Large intestine (tissue), 3 donors: ENCODE data around the gene MYH7. TPM values are rescaled to one million over a fixed set of nuclear protein-coding genes. Genes with fewer than 3 reads are reported as not detected.

ENCODE experiments used
- DNase-seq, 2 donors: peaks; one replicate each; pipeline versions ENCODE4 v3.0.0 to v3.0.0-alpha.2; 2013
- H3K27ac ChIP-seq: one replicate; pipeline ENCODE4 v1.5.1; 2013; ENCODE audit warnings: low read length
- H3K27me3 ChIP-seq: 2 replicates; pipeline ENCODE4 v1.6.1; 2013; ENCODE audit warnings: low read length; ENCODE audit not compliant: control insufficient read depth, insufficient read depth
- H3K36me3 ChIP-seq: 2 replicates; pipeline ENCODE4 v1.6.1; 2013; ENCODE audit warnings: low read length; ENCODE audit not compliant: control insufficient read depth, insufficient read depth
- H3K4me1 ChIP-seq: one replicate; pipeline ENCODE4 v1.6.1; 2013; ENCODE audit warnings: low read length; ENCODE audit not compliant: control insufficient read depth, insufficient read depth
- H3K4me3 ChIP-seq: one replicate; pipeline ENCODE4 v1.5.1; 2013; ENCODE audit warnings: low read length
- H3K9me3 ChIP-seq: one replicate; pipeline ENCODE4 v1.6.1; 2013; ENCODE audit warnings: mild to moderate bottlenecking, low read depth, low read length, moderate library complexity; ENCODE audit not compliant: control insufficient read depth
- WGBS: methylation state at CpG from one replicate; pipeline ENCODE4 v1.1.5; 2013; ENCODE audit warnings: low lambda C conversion rate; ENCODE audit not compliant: insufficient coverage; 5-methylcytosine and 5-hydroxymethylcytosine counted together
- polyA plus RNA-seq: library from polyadenylated mRNA; unstranded; fragments of 120-200 nt; gene quantifications from one replicate; pipeline ENCODE4 v1.2.1, GENCODE V29; 2013

Gene MYH7
- polyA plus RNA-seq, 1 donor: 0.91 TPM

DNA sequence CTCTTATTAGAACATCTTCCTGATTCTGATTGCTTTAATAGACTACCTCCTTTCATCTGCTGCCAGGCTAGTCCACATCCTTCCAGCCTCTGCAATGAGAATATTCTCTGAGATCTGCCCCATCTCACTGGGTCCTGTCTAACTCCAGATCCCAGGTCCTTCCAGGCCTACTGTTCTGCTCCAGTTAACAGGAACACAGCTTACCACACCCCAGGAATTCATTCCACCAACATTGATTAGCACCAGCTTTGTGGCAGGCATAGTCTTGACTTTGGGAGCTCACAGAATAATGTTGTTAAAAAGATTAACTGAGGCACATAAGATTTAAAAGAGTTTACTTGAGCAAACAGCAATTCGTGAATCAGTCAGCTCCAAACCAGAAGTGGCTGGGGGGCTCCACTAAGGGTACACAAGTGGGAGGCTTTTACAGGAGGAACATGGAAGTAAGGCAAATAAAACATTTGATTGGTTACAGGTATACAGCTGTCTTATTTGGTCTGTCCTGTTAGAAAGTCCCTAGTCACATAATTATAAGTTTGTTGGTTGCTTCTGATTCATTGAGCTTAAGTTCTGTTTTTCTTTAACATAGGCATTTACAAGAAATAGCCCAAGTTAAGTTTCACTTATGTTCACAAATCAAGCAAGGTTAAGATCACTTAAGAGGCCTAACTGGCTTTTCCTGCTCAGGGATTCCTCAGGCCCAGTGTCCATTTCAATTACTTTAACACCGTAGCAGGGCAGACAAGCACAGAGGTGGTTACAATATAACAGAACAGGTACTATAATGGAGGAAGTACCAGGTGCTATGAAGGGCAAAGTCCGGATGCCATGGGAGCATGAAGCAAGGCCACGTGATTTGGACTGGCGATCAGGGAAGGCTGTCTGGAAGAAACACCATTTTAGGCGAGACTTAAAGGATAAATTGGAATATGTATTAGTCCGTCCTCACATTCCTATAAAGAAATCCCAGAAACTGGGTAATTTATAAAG lies 12.2 kb upstream of the MYH7 start:
- H3K4me1 ChIP-seq: peaks cover 24% of the 10 kb centered on the region
- H3K27me3 ChIP-seq: no peaks in the 10 kb centered on the region
- DNase-seq: peak; percentile 87 to 91
- peak overlapping the region; percentile 71 for H3K27ac ChIP-seq
- no peak overlapping the region for H3K4me3 ChIP-seq
- no peaks in the 10 kb centered on the region for H3K9me3 ChIP-seq
- WGBS: no CpG with 5 or more reads among the region's 7 CpGs
- no peaks in the 10 kb centered on the region for H3K36me3 ChIP-seq

- H3K9me3 ChIP-seq: no peaks in the 10 kb centered on the region
- no CpG with 5 or more reads among the region's 4 CpGs for WGBS
- peak in 1 of 2 donors; percentile 17 for DNase-seq
- H3K4me3 ChIP-seq: no peak overlapping the region
- H3K27ac ChIP-seq: peak overlapping the region; percentile 71
- no peaks in the 10 kb centered on the region for H3K27me3 ChIP-seq
- H3K4me1 ChIP-seq: peaks cover 24% of the 10 kb centered on the region
- no peaks in the 10 kb centered on the region for H3K36me3 ChIP-seq
Measured at GRCh38 chr14:23446291-23446851, 10.9 kb upstream of the MYH7 start.

- DNase-seq: no peak
- no peak overlapping the region for H3K27ac ChIP-seq
- WGBS: no CpG with 5 or more reads among the region's 4 CpGs
- no peak overlapping the region for H3K4me3 ChIP-seq
- H3K4me1 ChIP-seq: peaks cover 24% of the 10 kb centered on the region
- no peaks in the 10 kb centered on the region for H3K9me3 ChIP-seq
- no peaks in the 10 kb centered on the region for H3K36me3 ChIP-seq
- no peaks in the 10 kb centered on the region for H3K27me3 ChIP-seq
Measured at GRCh38 chr14:23445773-23446172, 10.3 kb upstream of the MYH7 start.

- H3K4me1 ChIP-seq: peaks cover 24% of the 10 kb centered on the region
- H3K9me3 ChIP-seq: no peaks in the 10 kb centered on the region
- H3K4me3 ChIP-seq: no peak overlapping the region
- no peak overlapping the region for H3K27ac ChIP-seq
- no peaks in the 10 kb centered on the region for H3K36me3 ChIP-seq
- no peaks in the 10 kb centered on the region for H3K27me3 ChIP-seq
- WGBS: 100% methylated on average over 1 of the region's 1 CpG
- DNase-seq: no peak
Measured at GRCh38 chr14:23444314-23444713, 8.9 kb upstream of the MYH7 start.

GRCh38 chr14:23443881-23444280 lies 8.4 kb upstream of the MYH7 start:
- 93% methylated on average over 2 of the region's 6 CpGs for WGBS
- Histone ChIP-seq H3K9me3 (no peaks in the 10 kb centered on the region), H3K36me3 (no peaks in the 10 kb centered on the region), H3K4me3 (no peak overlapping the region), H3K27me3 (no peaks in the 10 kb centered on the region), H3K27ac (no peak overlapping the region), H3K4me1 (peaks cover 24% of the 10 kb centered on the region)
- no peak for DNase-seq

DNA sequence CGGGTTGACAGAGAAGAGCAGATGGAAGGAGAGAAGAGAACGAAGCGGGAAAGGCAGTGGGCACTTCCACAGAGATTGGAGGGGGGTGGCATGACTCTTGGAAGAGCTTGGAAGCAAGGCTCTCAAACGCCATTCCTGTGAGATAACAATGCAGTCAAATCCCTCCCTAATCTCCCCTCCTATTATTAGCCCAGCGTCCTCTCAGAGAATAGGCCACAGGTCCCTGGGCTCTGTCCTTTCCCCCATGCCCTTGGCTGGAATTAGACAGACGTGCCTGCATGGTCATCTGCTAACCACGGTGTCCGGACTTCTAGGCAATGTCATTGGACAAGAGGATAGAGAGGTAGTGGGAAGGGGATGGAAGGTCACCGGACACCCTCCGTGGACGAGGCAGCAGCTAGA lies 8.0 kb upstream of the MYH7 start:
- no CpG with 5 or more reads among the region's 11 CpGs for WGBS

DNA sequence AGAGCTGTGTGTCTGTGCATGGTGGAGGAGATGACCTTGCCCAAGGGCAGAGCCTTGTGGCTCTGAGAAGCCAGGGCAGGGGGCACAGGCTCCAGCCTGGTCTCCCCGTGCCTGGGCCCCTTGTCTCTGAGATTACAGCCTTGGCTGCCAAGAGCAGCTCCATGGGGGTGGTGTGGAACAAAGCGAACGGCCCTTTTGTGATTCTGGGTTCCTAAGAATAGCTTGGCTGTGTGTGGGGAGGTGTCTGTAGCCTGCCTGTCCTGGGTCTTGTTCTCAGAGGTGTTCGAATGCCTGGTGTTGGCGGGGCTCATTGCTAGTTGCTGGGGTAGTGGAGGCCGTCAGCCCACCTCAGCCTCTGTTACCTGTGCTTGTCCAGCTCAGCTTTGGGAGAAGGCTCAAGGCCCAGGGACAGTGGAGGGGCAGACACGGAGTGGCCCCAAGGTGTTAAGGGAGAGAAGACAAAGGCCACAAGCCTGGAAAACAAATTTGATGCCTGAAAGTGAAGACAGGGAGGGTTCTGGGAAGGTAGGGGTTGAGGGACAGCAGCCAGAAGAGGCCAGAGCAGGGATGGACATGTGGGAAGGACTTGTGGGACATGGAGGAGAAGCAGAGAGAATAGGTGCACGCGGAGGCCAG lies 7.4 kb upstream of the MYH7 start:
- Histone ChIP-seq H3K4me1 (peaks cover 15% of the 10 kb centered on the region), H3K27me3 (no peaks in the 10 kb centered on the region), H3K4me3 (no peak overlapping the region), H3K9me3 (no peaks in the 10 kb centered on the region), H3K36me3 (no peaks in the 10 kb centered on the region), H3K27ac (no peak overlapping the region)
- no peak for DNase-seq
- 100% methylated on average over 2 of the region's 9 CpGs for WGBS

More for the DNA sequence above, 8.0 kb upstream of the MYH7 start:
- no peaks in the 10 kb centered on the region for H3K9me3 ChIP-seq
- H3K4me1 ChIP-seq: peaks cover 21% of the 10 kb centered on the region
- no peaks in the 10 kb centered on the region for H3K27me3 ChIP-seq
- DNase-seq: no peak
- no peak overlapping the region for H3K27ac ChIP-seq
- H3K4me3 ChIP-seq: no peak overlapping the region
- no peaks in the 10 kb centered on the region for H3K36me3 ChIP-seq

DNA sequence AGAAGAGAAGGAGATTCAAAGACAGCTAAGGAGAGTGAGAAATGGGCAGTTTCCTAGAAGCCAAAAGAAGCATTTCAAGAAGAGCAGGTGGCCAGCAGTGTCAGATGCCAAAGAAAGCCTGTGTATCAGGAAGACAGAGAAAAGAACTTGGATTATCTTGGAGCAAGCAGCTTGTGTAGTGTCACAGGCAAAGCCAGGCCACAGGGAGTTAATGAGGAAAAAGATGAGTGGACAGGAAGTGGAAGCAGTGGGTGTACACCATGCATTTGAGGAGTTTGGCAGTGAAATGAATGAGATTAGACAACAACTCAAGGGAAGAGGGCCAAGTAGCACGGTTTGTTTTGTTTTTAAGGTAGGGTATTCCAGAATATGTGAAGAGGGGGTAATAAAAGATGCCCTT lies 5.6 kb upstream of the MYH7 start:
- Histone ChIP-seq H3K4me3 (no peak overlapping the region), H3K4me1 (no peaks in the 10 kb centered on the region), H3K27ac (no peak overlapping the region), H3K9me3 (no peaks in the 10 kb centered on the region), H3K27me3 (no peaks in the 10 kb centered on the region), H3K36me3 (no peaks in the 10 kb centered on the region)
- WGBS: no CpG with 5 or more reads among the region's 1 CpG
- DNase-seq: no peak

GRCh38 chr14:23439107-23439835 lies 3.8 kb upstream of the MYH7 start:
- peaks cover 5% of the 10 kb centered on the region for H3K4me1 ChIP-seq
- H3K4me3 ChIP-seq: no peak overlapping the region
- no CpG with 5 or more reads among the region's 6 CpGs for WGBS
- DNase-seq: no peak
- H3K9me3 ChIP-seq: no peaks in the 10 kb centered on the region
- H3K36me3 ChIP-seq: no peaks in the 10 kb centered on the region
- H3K27ac ChIP-seq: no peak overlapping the region
- no peaks in the 10 kb centered on the region for H3K27me3 ChIP-seq
